ENCODE data around the gene FMNL2.
"Not testable (repeated sequence)": the region's sequence is repeated elsewhere in the genome, so short reads cannot be mapped to it uniquely, and the experiment has no call there.

The FMNL2 gene

DNA sequence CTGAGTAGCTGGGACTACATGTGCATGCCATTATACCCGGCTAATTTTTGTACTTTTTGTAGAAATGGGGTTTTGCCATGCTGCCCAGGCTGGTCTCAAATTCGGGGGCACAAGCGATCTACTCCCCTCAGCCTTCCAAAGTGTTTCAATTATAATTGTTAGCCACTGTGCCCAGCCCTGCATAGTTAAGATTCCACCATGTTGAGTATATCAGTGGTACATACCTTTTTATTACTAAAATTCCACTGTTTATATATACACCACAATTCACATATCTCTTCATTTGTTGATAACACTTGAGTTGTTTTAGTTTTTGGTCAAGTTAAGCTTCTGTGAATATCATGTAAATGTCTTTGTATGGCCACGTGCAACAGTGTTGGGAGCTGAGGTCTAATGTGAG lies 12.8 kb upstream of the FMNL2 start:
- FAIRE-seq (no peak), DNase-seq (ENCODE audit: insufficient read length) (no peak)
- TF ChIP-seq POLR2AphosphoS5 (IDR thresholded peaks at IDR 0.05; ENCODE audit: low read depth, low read length) (no peak), POLR2A (IDR thresholded peaks at IDR 0.05; ENCODE audit: low read depth, low read length) (no peak), TAF1 (IDR thresholded peaks at IDR 0.05; ENCODE audit: borderline replicate concordance, low read depth, low read length) (no peak)

DNA sequence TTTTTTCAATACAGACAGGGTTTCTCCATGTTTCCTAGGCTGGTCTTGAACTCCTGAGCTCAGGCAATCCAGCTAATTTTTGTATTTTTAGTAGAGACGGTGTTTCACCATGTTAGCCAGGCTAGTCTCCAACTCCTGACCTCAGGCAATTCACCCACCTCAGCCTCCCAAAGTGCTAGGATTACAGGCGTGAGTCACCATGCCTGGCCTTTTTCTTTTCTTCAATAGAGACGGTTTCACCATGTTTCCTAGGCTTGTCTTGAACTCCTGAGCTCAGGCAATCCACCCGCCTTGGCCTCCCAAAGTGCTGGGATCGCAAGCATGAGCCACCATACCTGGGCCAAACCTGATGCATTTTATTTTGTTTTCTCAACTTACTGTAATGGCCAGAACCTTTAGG lies 9.8 kb upstream of the FMNL2 start:
- FAIRE-seq; DNase-seq (ENCODE audit: insufficient read length): not testable (repeated sequence)

DNA sequence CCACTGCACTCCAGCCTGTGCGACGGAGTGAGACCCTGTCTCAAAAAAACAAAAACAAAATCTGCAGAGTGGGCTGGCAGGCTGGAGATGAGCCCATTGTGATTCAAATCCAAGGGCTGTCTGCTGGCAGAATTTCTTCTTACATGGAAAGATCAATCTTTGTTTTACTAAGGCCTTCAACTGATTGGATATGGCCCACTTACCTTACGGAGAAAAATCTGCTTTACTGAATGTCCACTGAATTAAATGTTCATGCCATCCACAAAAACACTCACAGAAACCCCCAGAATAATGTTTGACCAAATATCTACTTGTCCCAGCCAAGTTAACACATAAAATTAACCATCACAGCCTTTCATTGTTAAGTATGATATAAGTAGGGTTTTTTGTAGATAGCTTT lies 8.3 kb upstream of the FMNL2 start:
- TF ChIP-seq POLR2A (IDR thresholded peaks at IDR 0.05; ENCODE audit: low read depth, low read length) (no peak), POLR2AphosphoS5 (IDR thresholded peaks at IDR 0.05; ENCODE audit: low read depth, low read length) (no peak), TAF1 (IDR thresholded peaks at IDR 0.05; ENCODE audit: borderline replicate concordance, low read depth, low read length) (no peak)
- DNase-seq (ENCODE audit: insufficient read length) (no peak), FAIRE-seq (no peak)

DNA sequence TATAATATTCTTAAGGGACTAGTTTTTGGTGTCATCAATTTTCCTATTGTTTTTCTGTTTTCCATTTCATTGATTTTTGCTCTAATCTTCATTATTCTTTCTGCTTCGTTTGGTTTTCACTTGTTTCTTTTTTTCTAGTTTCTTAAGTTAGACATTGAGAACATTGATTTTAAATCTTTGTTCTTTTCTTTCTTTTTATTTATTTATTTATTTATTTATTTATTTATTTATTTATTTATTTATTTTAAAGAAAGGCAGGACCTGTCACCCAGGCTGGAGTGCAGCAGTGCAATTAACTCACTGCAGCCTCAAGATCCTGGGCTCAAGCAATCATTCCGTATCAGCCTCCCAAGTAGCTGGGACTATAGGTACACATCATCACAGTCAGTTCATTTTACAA lies 7.0 kb upstream of the FMNL2 start:
- no peak for FAIRE-seq
- no peak for DNase-seq (ENCODE audit: insufficient read length)
- no peak for TF ChIP-seq POLR2A (IDR thresholded peaks at IDR 0.05; ENCODE audit: low read depth, low read length)

DNA sequence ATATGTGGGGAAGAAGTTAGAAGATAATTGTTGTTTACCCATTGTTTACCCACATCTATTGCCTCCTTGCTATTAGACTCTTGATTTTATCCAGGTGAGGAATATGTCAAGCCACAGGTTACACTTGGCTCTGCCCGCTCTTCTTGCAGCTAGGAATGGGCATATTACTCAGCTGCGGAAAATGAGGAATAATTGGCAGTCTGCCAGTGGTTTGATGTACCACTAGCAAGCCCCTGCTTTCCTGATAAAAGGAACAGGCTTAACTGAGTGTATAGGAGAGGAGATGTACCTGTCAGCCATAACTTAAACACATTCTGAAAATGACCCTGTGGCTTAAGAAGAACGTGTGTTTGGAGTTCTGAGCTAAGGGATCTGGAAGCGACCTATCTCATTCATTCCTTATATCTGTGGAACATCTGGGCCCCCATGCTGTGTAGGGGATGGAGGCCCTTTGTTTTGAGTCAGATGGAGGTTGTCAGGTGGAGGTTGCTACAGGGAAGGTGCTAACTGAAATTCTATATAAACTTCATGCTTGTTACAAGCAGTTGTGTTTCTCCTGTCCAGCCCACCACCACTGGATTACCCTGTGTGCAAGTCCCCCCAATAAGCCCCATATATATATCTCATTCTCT lies 4.6 kb upstream of the FMNL2 start:
- FAIRE-seq (no peak), DNase-seq (ENCODE audit: insufficient read length) (no peak)
- TF ChIP-seq POLR2A (IDR thresholded peaks at IDR 0.05; ENCODE audit: low read depth, low read length): no peak
- no peak for TF ChIP-seq TAF1 (IDR thresholded peaks at IDR 0.05; ENCODE audit: borderline replicate concordance, low read depth, low read length)
- no peak for TF ChIP-seq POLR2AphosphoS5 (IDR thresholded peaks at IDR 0.05; ENCODE audit: low read depth, low read length)

DNA sequence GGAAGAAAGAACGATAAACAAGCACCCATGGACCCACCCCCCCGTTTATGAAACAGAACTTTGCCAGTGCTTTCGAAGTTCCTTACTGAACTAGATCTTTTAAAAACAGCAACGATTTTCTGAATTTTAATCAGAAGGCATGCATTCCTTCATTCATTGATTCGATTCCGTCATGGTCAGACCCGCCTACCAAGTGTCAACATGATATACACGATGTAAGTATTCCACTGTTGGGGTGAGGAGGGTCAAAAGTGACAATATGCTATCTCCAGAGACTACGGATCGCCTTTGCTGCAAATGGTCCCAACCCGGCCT lies 316 bp upstream of the FMNL2 start:
- no peak for TF ChIP-seq POLR2A (IDR thresholded peaks at IDR 0.05; ENCODE audit: low read depth, low read length)
- no peak for TF ChIP-seq TAF1 (IDR thresholded peaks at IDR 0.05; ENCODE audit: borderline replicate concordance, low read depth, low read length)
- TF ChIP-seq POLR2AphosphoS5 (IDR thresholded peaks at IDR 0.05; ENCODE audit: low read depth, low read length): peak; percentile 16; the same call in 1 of the 2 replicates
- DNase-seq (ENCODE audit: insufficient read length): no peak
- FAIRE-seq: no peak

DNA sequence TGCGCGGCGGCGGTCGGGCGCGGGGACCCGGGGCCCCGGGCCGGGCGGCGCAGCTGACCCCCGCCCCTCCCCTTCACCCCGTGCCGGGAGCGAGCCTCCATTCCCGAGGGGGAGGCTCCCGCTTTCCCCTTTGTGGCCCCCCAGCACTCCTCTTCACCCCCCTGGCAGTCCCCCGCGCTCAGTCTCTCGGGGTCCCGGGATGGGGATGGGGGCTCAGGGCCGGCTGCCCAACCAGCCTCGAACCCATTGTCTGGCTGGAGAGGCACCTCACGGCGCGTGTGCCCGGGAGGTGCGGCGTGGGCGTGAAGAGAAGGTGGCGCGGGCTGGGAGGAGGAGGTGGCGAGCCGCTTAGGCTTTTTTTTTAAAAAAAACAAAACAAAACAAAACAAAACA lies 748 bp downstream of the FMNL2 start:
- no peak for TF ChIP-seq POLR2A (IDR thresholded peaks at IDR 0.05; ENCODE audit: low read depth, low read length)
- TF ChIP-seq POLR2AphosphoS5 (IDR thresholded peaks at IDR 0.05; ENCODE audit: low read depth, low read length): no peak
- no peak for TF ChIP-seq TAF1 (IDR thresholded peaks at IDR 0.05; ENCODE audit: borderline replicate concordance, low read depth, low read length)
- DNase-seq (ENCODE audit: insufficient read length) (peak; percentile 18), FAIRE-seq (no peak)

DNA sequence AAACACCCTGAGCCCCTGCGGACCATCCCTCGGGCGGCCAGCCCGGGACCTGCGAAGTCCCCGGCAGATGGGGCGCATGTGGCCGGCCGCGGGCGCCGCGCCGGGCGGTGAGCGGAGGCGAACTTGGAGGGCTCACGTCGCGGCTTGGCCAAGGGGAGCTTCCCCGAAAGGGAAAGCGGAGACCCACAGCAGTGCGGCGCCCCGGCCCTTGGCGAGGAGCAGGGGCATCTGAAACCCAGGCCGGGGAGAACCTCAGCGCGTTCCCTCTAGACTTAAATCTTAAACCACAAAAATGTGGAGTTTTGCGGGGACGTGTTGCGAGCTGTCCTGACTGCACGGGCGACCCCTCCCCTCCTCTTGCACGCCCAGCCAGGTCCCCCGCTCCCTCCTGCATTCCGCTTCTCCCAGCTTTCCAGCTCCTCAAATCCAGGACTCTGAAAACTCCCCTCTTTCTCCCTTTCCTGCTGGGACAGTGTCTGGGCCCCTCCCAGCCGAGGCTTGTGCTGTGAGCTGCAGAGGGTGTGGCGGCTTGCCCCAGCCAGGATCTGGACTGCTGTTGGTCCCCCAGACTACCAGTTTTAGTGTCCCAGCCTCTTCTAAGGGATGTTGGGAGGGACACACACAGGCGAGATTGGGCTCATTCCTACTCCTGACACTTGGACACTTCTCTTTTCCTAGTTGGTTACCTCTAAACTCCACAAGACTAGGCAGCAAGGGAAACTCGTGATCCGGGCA lies 1.3 kb downstream of the FMNL2 start:
- DNase-seq (ENCODE audit: insufficient read length) (peak; percentile 22), FAIRE-seq (peak; percentile 76)
- TF ChIP-seq TAF1 (IDR thresholded peaks at IDR 0.05; ENCODE audit: borderline replicate concordance, low read depth, low read length) (no peak), POLR2A (IDR thresholded peaks at IDR 0.05; ENCODE audit: low read depth, low read length) (no peak), POLR2AphosphoS5 (IDR thresholded peaks at IDR 0.05; ENCODE audit: low read depth, low read length) (no peak)

DNA sequence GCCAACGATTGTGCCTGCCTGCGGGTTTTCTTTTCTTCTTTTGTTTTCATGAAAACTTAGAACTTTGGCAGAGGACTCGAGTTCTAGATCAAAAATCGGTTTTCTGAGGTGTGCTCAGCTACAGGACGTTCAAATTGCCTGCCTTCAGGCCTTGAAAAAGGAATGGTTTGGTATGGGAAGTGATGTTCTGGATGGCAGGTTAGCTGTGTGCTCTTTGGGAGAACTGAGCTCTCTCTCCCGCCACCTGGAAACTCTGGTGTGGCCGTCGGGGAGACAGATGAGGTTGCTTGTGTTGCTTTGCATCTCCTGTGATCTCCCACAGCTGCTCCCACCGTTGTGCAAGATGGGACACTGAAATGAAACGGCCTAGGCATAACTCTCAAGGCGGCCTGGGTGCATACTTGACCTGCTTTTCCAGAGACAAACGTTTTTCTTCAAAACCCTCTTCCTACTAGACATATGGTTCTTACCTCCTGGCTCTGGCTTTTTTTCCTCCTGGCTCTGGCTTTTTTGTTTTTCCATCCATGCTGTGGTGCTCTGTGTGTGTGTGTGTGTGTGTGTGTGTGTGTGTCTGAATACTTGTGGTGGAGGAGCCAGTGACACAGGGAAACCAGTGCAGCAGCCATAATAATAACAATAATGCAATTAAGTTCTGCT lies 2.0 kb downstream of the FMNL2 start:
- FAIRE-seq: peak; percentile 27
- no peak for TF ChIP-seq POLR2A (IDR thresholded peaks at IDR 0.05; ENCODE audit: low read depth, low read length)
- TF ChIP-seq TAF1 (IDR thresholded peaks at IDR 0.05; ENCODE audit: borderline replicate concordance, low read depth, low read length): no peak
- TF ChIP-seq POLR2AphosphoS5 (IDR thresholded peaks at IDR 0.05; ENCODE audit: low read depth, low read length): no peak
- no peak for DNase-seq (ENCODE audit: insufficient read length)

DNA sequence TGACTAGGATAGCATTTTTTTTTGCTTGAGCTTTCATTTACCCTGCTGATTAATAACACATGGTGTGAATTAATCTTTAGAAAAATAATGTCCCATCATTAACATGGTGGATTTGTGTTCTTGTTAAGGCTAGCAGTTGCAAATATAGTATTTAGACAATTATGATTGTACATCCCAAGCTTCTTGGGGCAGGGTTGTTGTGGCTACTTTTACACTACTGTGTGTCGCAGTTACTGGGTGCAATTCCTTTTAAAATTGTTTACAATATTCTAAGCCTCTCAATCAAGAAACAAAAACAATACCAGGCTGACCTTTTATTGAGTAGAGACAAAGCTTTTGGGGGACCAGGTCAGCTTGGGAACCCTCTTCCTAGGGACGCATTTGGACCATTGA lies 2.5 kb downstream of the FMNL2 start:
- FAIRE-seq (no peak), DNase-seq (ENCODE audit: insufficient read length) (no peak)
- TF ChIP-seq POLR2AphosphoS5 (IDR thresholded peaks at IDR 0.05; ENCODE audit: low read depth, low read length) (no peak), POLR2A (IDR thresholded peaks at IDR 0.05; ENCODE audit: low read depth, low read length) (no peak)

DNA sequence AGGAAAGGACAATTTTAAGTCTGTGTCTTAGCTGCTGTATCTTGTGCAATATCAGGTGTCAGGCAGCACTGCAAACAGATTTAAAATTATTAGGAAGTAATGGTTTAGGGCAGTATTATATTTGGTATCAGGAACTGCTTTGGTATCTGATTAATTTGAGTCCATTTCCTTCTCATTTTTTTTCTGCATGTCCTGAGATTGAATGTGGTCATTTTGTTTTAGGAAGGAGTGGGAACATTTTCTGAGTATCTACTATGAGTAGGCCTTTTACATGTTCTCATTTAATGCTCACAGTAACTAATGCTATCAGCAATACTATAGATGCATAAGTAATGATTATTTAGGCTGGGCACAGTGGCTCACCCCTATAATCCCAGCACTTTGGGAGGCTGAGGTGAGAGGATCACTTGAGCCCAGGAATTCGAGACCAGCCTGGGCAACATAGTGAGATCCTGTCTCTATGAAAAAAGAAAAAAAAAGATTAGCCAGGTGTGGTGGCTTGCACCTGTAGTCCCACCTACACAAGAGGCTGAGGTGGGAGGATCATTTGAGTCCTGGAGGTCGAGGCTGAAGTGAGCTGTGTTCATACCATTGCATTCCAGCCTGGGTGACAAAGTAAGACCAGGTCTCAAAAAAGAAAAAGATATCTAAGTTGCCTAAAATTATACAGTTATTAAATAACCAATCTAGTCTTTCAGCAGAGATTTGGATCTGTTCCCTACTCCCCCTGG lies 4.7 kb downstream of the FMNL2 start:
- TF ChIP-seq POLR2AphosphoS5 (IDR thresholded peaks at IDR 0.05; ENCODE audit: low read depth, low read length) (no peak), POLR2A (IDR thresholded peaks at IDR 0.05; ENCODE audit: low read depth, low read length) (no peak), TAF1 (IDR thresholded peaks at IDR 0.05; ENCODE audit: borderline replicate concordance, low read depth, low read length) (no peak)
- FAIRE-seq (no peak), DNase-seq (ENCODE audit: insufficient read length) (no peak)
